NT2/D1 (cell line): ENCODE data around the gene THAP11.
A peak's percentile ranks its signal among the peaks of the same experiment; 100 is the strongest.

ENCODE experiments used
- DNase-seq: peaks from one replicate; pipeline ENCODE4 v3.0.0-alpha.2; 2011; ENCODE audit warnings: low read depth, low spot score
- H3K27me3 ChIP-seq: 2 replicates; pipeline ENCODE4 v1.6.0; 2011; ENCODE audit warnings: mild to moderate bottlenecking; ENCODE audit not compliant: insufficient read length, insufficient read depth
- H3K36me3 ChIP-seq: 2 replicates; pipeline ENCODE4 v1.6.1; 2011; ENCODE audit warnings: mild to moderate bottlenecking, low read length, mixed read lengths; ENCODE audit not compliant: insufficient read depth, insufficient read length
- H3K4me1 ChIP-seq: 2 replicates; pipeline ENCODE4 v1.5.1; 2011; ENCODE audit not compliant: insufficient read depth, insufficient read length
- H3K4me3 ChIP-seq: 2 replicates; pipeline ENCODE4 v1.5.1; 2011; ENCODE audit warnings: low read depth; ENCODE audit not compliant: insufficient read length
- H3K9ac ChIP-seq: 2 replicates; pipeline ENCODE4 v1.6.0; 2011; ENCODE audit warnings: low read depth; ENCODE audit not compliant: insufficient read length
- H3K9me3 ChIP-seq: 2 replicates; pipeline ENCODE4 v1.5.1; 2011; ENCODE audit warnings: mild to moderate bottlenecking, low read length; ENCODE audit not compliant: insufficient read depth
- SUZ12 ChIP-seq: IDR thresholded peaks from 2 replicates; pipeline ENCODE4 v1.6.1; 2011; ENCODE audit not compliant: insufficient read length, insufficient read depth; ENCODE audit errors: extremely low read depth
- YY1 ChIP-seq: IDR thresholded peaks from 2 replicates; pipeline ENCODE4 v1.6.1; 2011; ENCODE audit not compliant: insufficient read length, insufficient read depth
- ZNF274 ChIP-seq: IDR thresholded peaks from 2 replicates; pipeline ENCODE4 v1.6.1; 2011; ENCODE audit warnings: mild to moderate bottlenecking, low read depth, low read length

The THAP11 gene

GRCh38 chr16:67805718-67806427 is 36.2 kb upstream of the THAP11 start:
- no peaks in the 10 kb centered on the region for H3K27me3 ChIP-seq

GRCh38 chr16:67806428-67807147 is 35.5 kb upstream of the THAP11 start, which contains the start of the genes RANBP10 and TSNAXIP1:
RANBP10 (minus strand) TSS chr16:67806560; CDS start chr16:67806536, 24 bp downstream.
TSNAXIP1 (plus strand) TSS chr16:67806889; CDS start chr16:67807150, 261 bp downstream.
- Histone ChIP-seq H3K4me3 (peak within 1 kb of the TSS; percentile 93), H3K36me3 (peaks cover 33% of the 10 kb centered on the region), H3K27me3 (no peaks in the 10 kb centered on the region), H3K9ac (peak within 1 kb of the TSS; percentile 92), H3K4me1 (peaks cover 7% of the 10 kb centered on the region), H3K9me3 (no peaks in the 10 kb centered on the region)
- TF ChIP-seq YY1: peak; percentile 77
- no peak for TF ChIP-seq ZNF274
- peak; percentile 98 for DNase-seq

More at GRCh38 chr16:67805718-67806427, 36.2 kb upstream of the THAP11 start:
- TF ChIP-seq SUZ12 (no peak), ZNF274 (no peak), YY1 (no peak)
- peak overlapping the region; percentile 93 for H3K4me3 ChIP-seq
- peaks cover 7% of the 10 kb centered on the region for H3K4me1 ChIP-seq
- no peaks in the 10 kb centered on the region for H3K9me3 ChIP-seq
- DNase-seq: no peak
- peaks cover 40% of the 10 kb centered on the region for H3K36me3 ChIP-seq
- peak overlapping the region; percentile 92 for H3K9ac ChIP-seq

DNA sequence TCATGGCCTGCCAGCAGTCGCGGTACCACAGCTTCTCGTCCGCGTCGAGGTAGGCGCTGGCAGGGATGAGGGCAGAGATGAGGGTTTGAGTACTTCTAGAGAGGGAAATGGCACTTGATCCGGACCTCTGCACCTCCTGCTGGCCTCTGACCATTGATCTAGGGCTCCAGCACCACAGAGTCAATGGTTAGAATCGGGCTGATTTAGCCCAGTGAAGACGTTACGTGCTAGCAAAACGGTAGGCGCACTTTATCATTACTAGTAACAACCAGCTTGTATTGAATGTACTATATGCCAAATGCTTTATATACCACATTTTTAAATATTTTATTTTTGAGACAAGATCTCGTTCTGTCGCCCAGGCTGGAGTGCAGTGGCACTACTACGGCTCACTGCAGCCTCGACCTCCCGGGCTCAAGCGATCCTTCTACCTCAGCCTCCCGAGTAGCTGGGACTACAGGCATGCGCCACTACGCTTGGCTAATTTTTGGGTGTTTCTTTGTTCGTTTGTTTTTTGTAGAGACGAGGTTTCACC is 34.9 kb upstream of the THAP11 start:
- Histone ChIP-seq H3K9ac (peak overlapping the region; percentile 79), H3K4me1 (peaks cover 7% of the 10 kb centered on the region), H3K9me3 (no peaks in the 10 kb centered on the region), H3K36me3 (peaks cover 28% of the 10 kb centered on the region), H3K27me3 (no peaks in the 10 kb centered on the region), H3K4me3 (peak overlapping the region; percentile 93)
- TF ChIP-seq YY1 (no peak), SUZ12 (no peak), ZNF274 (no peak)
- no peak for DNase-seq

GRCh38 chr16:67811899-67812298 is 30.2 kb upstream of the THAP11 start:
- no peak for DNase-seq
- Histone ChIP-seq H3K4me3 (no peak overlapping the region), H3K9ac (no peak overlapping the region), H3K27me3 (no peaks in the 10 kb centered on the region), H3K36me3 (no peaks in the 10 kb centered on the region), H3K9me3 (no peaks in the 10 kb centered on the region), H3K4me1 (no peaks in the 10 kb centered on the region)
- TF ChIP-seq YY1: no peak
- TF ChIP-seq SUZ12: no peak
- no peak for TF ChIP-seq ZNF274

DNA sequence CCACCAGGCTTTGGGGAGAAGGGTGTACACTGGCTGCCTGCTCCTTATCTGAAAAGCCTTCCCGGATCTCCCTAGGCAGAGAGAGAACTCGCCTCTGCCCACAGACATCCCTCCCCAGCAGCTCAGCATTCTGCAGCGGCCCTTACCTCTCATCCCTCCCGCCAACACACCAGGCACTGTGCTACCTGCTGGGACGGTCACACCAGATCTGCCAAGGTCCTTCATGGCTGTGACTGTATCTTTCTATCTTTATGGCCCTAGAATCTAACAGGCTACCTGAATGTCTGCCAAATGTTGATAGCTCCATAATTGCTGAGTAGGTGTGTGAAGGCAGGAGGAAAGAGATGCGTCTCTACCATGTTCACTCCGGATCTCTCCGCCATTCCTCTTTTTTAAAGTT is 27.6 kb upstream of the THAP11 start:
- TF ChIP-seq SUZ12: no peak
- TF ChIP-seq ZNF274: no peak
- no peak for TF ChIP-seq YY1
- no peak overlapping the region for H3K9ac ChIP-seq
- no peaks in the 10 kb centered on the region for H3K4me1 ChIP-seq
- no peaks in the 10 kb centered on the region for H3K36me3 ChIP-seq
- no peaks in the 10 kb centered on the region for H3K27me3 ChIP-seq
- H3K4me3 ChIP-seq: no peak overlapping the region
- no peaks in the 10 kb centered on the region for H3K9me3 ChIP-seq
- no peak for DNase-seq

DNA sequence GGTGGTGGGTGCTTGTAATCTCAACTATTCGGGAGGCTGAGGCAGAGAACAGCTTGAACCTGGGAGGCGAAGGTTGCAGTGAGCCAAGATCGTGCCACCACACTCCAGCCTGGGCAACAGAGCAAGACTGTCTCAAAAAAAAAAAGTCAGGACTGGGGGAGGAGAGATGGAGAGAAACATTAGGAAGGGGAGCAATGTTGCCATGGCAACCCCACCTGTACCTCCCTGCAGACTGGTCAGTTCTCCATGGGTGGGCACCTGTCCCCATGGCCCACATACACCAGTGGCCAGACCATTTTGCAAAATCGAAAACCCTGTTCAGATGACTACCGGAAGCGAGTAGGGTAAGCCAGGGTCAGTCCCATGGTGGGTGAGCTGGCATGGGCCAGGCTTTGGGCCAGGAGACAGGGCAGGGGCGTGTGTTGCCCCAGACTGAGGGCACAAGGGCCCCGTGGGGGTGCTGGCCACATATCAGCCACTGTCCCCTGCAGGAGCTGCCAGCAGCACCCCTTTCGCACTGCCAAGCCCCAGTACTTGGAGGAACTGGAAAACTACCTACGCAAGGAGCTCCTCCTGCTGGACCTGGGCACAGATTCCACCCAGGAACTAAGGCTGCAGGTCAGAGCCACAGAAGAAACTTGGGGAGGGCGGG is 21.4 kb upstream of the THAP11 start:
- no peak overlapping the region for H3K9ac ChIP-seq
- H3K27me3 ChIP-seq: no peaks in the 10 kb centered on the region
- DNase-seq: no peak
- peaks cover 10% of the 10 kb centered on the region for H3K4me1 ChIP-seq
- no peak for TF ChIP-seq ZNF274
- H3K4me3 ChIP-seq: no peak overlapping the region
- H3K36me3 ChIP-seq: peaks cover 2% of the 10 kb centered on the region
- no peaks in the 10 kb centered on the region for H3K9me3 ChIP-seq

DNA sequence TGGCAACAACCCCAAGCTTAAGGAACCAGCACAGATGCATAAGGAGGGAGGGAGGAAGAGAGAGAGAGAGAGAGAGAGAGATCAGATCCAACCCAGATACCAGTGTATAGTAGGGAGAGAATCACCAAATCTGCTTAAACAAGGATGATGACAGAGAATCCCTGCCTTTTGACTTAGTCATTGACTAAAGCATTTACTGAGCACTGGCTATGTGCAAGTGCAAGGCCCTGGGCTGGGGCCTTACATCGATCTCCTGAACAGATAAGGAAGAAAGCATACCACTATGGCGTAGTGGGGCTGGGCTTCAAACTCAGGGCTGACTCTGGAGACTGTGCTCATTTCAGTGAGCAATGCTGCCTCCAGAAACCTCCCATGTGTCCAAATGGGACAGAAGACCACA is 19.6 kb upstream of the THAP11 start:
- no peak for DNase-seq
- no peak overlapping the region for H3K4me3 ChIP-seq
- TF ChIP-seq SUZ12 (no peak), ZNF274 (no peak), YY1 (no peak)
- no peak overlapping the region for H3K9ac ChIP-seq
- H3K27me3 ChIP-seq: no peaks in the 10 kb centered on the region
- no peaks in the 10 kb centered on the region for H3K9me3 ChIP-seq
- H3K36me3 ChIP-seq: peaks cover 20% of the 10 kb centered on the region
- H3K4me1 ChIP-seq: peaks cover 12% of the 10 kb centered on the region
